ENCODE measurements around the gene PEX11B.
"Not testable (repeated sequence)": the region's sequence is repeated elsewhere in the genome, so short reads cannot be mapped to it uniquely, and the experiment has no call there.

The PEX11B gene

DNA sequence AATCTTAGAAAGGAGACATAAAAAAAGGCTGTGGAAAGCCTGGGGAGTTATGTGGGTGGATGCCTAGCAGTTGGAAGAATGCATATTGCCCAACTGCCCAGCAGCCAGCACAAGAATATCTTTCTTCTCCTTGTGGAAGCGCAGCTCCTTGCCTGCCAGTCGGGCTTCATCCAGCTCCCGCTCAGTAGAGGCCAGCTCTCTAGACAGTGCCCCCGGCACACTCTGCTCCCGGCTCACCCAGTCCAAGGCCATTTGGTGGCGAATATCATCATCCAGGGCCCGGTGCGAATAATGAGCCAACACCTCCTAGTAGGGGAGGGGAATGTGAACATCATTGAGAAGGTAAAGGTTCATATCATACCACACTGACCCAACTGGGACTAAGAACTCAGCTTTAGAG, 17.7 kb upstream of the PEX11B start:
- Histone ChIP-seq H2BK12ac (ENCODE audit: low read length) (no peak overlapping the region), H2AFZ (ENCODE audit: low read length) (no peak overlapping the region), H2AK5ac (ENCODE audit: low read depth, low read length) (no peak overlapping the region), H4K8ac (ENCODE audit: low read depth, low read length) (no peak overlapping the region), H3K14ac (ENCODE audit: low read length) (no peak overlapping the region), H3K4me3 (ENCODE audit: low read length in 2 of 2) (no peak overlapping the region), H3K36me3 (replicated peaks in 1 of 2; ENCODE audit: control insufficient read depth in 2 of 2, insufficient read depth in 2 of 2, low read length in 2 of 2) (peaks cover 0 to 47% of the 10 kb centered on the region in 2 donors), H3K4ac (ENCODE audit: low read length) (peak overlapping the region; percentile 6), H3K9me3 (replicated peaks in 1 of 2; ENCODE audit: control insufficient read depth in 2 of 2, insufficient read depth in 1 of 2, low read depth in 1 of 2, low read length in 2 of 2) (no peaks in the 10 kb centered on the region), H2BK15ac (ENCODE audit: low read length) (no peak overlapping the region), H3K9ac (ENCODE audit: low read depth, low read length, poor library complexity) (no peak overlapping the region), H3K27me3 (ENCODE audit: control insufficient read depth in 3 of 3, insufficient read depth in 3 of 3, low read depth in 1 of 3, low read length in 3 of 3) (no peaks in the 10 kb centered on the region), H4K91ac (ENCODE audit: low read depth, low read length, poor library complexity) (no peak overlapping the region), H3K79me1 (ENCODE audit: low read depth, low read length) (no peaks in the 10 kb centered on the region), H3K27ac (replicated peaks; ENCODE audit: low read length) (no peak overlapping the region), H3K4me1 (ENCODE audit: control insufficient read depth in 2 of 2, insufficient read depth in 1 of 2, low read depth in 1 of 2, low read length in 2 of 2) (no peaks in the 10 kb centered on the region), H2BK5ac (ENCODE audit: low read length) (no peak overlapping the region), H2BK120ac (ENCODE audit: low read depth, low read length) (no peak overlapping the region), H3K18ac (ENCODE audit: low read length) (no peak overlapping the region), H3K23ac (ENCODE audit: low read depth, low read length, poor library complexity) (no peak overlapping the region), H3K4me2 (ENCODE audit: insufficient read depth, low read length, poor library complexity, severe bottlenecking) (no peak overlapping the region)
- no CpG with 5 or more reads among the region's 8 CpGs for WGBS, 2 donors (ENCODE audit: extremely low coverage in 2 of 2, insufficient read length in 2 of 2, insufficient replicate concordance in 1 of 2)
- DNase-seq (ENCODE audit: low spot score), result no peak

DNA sequence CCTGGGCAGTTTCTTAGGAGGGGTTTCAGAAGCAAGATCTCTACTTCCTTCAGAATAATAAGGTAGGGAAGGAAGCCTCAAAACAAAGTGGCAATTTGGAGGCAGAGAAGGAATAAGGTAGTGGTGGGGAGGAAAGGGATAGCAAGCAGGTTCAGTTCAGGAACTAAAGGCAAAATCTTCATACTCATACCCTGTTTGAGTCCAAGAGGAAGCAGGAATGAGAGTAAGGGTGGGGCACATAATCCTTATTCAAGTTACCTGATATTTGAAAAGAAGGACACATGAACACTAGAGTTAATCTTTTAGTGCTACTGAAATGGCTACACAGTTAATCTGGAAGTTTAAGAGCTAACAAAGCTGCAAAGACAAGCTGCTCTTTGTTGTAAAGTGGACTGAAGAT, 17.2 kb upstream of the PEX11B start:
- Histone ChIP-seq H3K23ac (ENCODE audit: low read depth, low read length, poor library complexity) (no peak overlapping the region), H2BK120ac (ENCODE audit: low read depth, low read length) (no peak overlapping the region), H3K9ac (ENCODE audit: low read depth, low read length, poor library complexity) (no peak overlapping the region), H2BK12ac (ENCODE audit: low read length) (no peak overlapping the region), H2AFZ (ENCODE audit: low read length) (no peak overlapping the region), H3K18ac (ENCODE audit: low read length) (no peak overlapping the region), H4K91ac (ENCODE audit: low read depth, low read length, poor library complexity) (no peak overlapping the region), H2BK15ac (ENCODE audit: low read length) (no peak overlapping the region), H3K27me3 (ENCODE audit: control insufficient read depth in 3 of 3, insufficient read depth in 3 of 3, low read depth in 1 of 3, low read length in 3 of 3) (no peaks in the 10 kb centered on the region), H3K4me3 (ENCODE audit: low read length in 2 of 2) (no peak overlapping the region), H4K8ac (ENCODE audit: low read depth, low read length) (no peak overlapping the region), H2BK5ac (ENCODE audit: low read length) (no peak overlapping the region), H3K9me3 (replicated peaks in 1 of 2; ENCODE audit: control insufficient read depth in 2 of 2, insufficient read depth in 1 of 2, low read depth in 1 of 2, low read length in 2 of 2) (no peaks in the 10 kb centered on the region), H3K4ac (ENCODE audit: low read length) (no peak overlapping the region), H3K79me1 (ENCODE audit: low read depth, low read length) (no peaks in the 10 kb centered on the region), H2AK5ac (ENCODE audit: low read depth, low read length) (no peak overlapping the region), H3K27ac (replicated peaks; ENCODE audit: low read length) (no peak overlapping the region), H3K14ac (ENCODE audit: low read length) (no peak overlapping the region), H3K36me3 (replicated peaks in 1 of 2; ENCODE audit: control insufficient read depth in 2 of 2, insufficient read depth in 2 of 2, low read length in 2 of 2) (peaks cover 0 to 47% of the 10 kb centered on the region in 2 donors), H3K4me1 (ENCODE audit: control insufficient read depth in 2 of 2, insufficient read depth in 1 of 2, low read depth in 1 of 2, low read length in 2 of 2) (no peaks in the 10 kb centered on the region), H3K4me2 (ENCODE audit: insufficient read depth, low read length, poor library complexity, severe bottlenecking) (no peak overlapping the region)
- DNase-seq (ENCODE audit: low spot score), result no peak

DNA sequence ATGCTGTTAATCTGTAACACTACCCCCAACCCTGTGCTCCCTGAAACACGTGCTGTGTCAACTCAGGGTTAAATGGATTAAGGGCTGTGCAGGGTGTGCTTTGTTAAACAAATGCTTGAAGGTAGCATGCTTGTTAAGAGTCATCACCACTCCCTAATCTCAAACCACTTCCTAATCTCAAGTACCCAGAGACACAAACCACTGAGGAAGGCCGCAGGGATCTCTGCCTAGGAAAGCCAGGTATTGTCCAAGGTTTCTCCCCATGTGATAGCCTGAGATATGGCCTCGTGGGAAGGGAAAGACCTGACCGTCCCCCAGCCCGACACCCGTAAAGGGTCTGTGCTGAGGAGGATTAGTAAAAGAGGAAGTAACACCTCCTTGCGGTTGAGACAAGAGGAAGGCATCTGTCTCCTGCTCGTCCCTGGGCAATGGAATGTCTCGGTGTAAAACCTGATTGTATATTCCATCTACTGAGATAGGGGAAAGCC, 14.0 kb upstream of the PEX11B start:
- H3K4me3 ChIP-seq (ENCODE audit: low read length in 2 of 2); DNase-seq (ENCODE audit: low spot score): not testable (repeated sequence)
- WGBS, 2 donors (ENCODE audit: extremely low coverage in 2 of 2, insufficient read length in 2 of 2, insufficient replicate concordance in 1 of 2), result no CpG with 5 or more reads among the region's 9 CpGs

DNA sequence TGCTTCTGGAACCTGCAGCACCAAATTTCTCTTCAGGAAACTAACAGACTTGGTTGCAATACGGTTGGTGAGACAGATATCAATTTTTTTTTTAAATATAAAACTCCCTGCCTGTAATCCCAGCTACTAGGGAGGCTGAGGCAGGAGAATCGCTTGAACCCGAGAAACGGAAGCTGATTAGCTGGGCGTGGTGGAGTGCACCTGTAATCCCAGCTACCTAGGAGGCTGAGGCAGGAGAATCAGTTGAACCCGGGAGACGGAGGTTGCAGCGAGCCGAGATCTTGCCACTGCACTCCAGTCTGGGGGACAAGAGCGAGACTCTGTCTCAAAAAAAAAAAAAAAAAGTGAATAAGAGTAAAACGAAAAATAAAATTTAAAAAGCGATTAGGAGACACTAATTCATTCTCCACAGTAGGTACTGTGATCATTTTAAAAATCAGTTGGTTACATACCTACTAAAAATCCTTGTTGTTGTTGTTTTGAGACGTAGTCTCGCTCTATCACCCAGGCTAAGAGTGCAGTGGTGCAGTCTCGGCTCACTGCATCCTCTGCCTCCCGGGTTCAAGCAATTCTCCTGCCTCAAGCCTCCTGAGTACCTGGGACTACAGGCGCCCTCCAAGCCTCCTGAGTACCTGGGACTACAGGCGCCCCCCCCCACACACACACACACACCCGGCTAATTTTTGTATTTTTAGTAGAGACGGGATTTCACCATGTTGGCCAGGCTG, 9.6 kb upstream of the PEX11B start:
- no CpG with 5 or more reads among the region's 20 CpGs for WGBS, 2 donors (ENCODE audit: extremely low coverage in 2 of 2, insufficient read length in 2 of 2, insufficient replicate concordance in 1 of 2)
- Histone ChIP-seq H2AFZ (ENCODE audit: low read length) (peak overlapping the region; percentile 13), H2BK5ac (ENCODE audit: low read length) (no peak overlapping the region)

More for the DNA sequence above, 14.0 kb upstream of the PEX11B start:
- not testable (repeated sequence) for H3K27me3 ChIP-seq (ENCODE audit: control insufficient read depth in 3 of 3, insufficient read depth in 3 of 3, low read depth in 1 of 3, low read length in 3 of 3); H4K8ac ChIP-seq (ENCODE audit: low read depth, low read length); H3K9me3 ChIP-seq (replicated peaks in 1 of 2; ENCODE audit: control insufficient read depth in 2 of 2, insufficient read depth in 1 of 2, low read depth in 1 of 2, low read length in 2 of 2); H3K27ac ChIP-seq (replicated peaks; ENCODE audit: low read length); H3K23ac ChIP-seq (ENCODE audit: low read depth, low read length, poor library complexity); H3K4me1 ChIP-seq (ENCODE audit: control insufficient read depth in 2 of 2, insufficient read depth in 1 of 2, low read depth in 1 of 2, low read length in 2 of 2); H3K4me2 ChIP-seq (ENCODE audit: insufficient read depth, low read length, poor library complexity, severe bottlenecking); H2BK120ac ChIP-seq (ENCODE audit: low read depth, low read length); H2BK15ac ChIP-seq (ENCODE audit: low read length); H2AFZ ChIP-seq (ENCODE audit: low read length); H2BK5ac ChIP-seq (ENCODE audit: low read length); H3K4ac ChIP-seq (ENCODE audit: low read length); H2BK12ac ChIP-seq (ENCODE audit: low read length); H3K14ac ChIP-seq (ENCODE audit: low read length); H3K18ac ChIP-seq (ENCODE audit: low read length); H3K9ac ChIP-seq (ENCODE audit: low read depth, low read length, poor library complexity); H4K91ac ChIP-seq (ENCODE audit: low read depth, low read length, poor library complexity); H2AK5ac ChIP-seq (ENCODE audit: low read depth, low read length); H3K79me1 ChIP-seq (ENCODE audit: low read depth, low read length)
- peaks cover 0 to 37% of the 10 kb centered on the region in 2 donors for H3K36me3 ChIP-seq (replicated peaks in 1 of 2; ENCODE audit: control insufficient read depth in 2 of 2, insufficient read depth in 2 of 2, low read length in 2 of 2)

More for the DNA sequence above, 9.6 kb upstream of the PEX11B start:
- Histone ChIP-seq H3K79me1 (ENCODE audit: low read depth, low read length) (peaks cover 5% of the 10 kb centered on the region), H3K27me3 (ENCODE audit: control insufficient read depth in 3 of 3, insufficient read depth in 3 of 3, low read depth in 1 of 3, low read length in 3 of 3) (no peaks in the 10 kb centered on the region), H3K36me3 (replicated peaks in 1 of 2; ENCODE audit: control insufficient read depth in 2 of 2, insufficient read depth in 2 of 2, low read length in 2 of 2) (peaks cover 7 to 29% of the 10 kb centered on the region in 2 donors), H3K4me3 (ENCODE audit: low read length in 2 of 2) (peak overlapping the region; percentile 76 to 82), H4K91ac (ENCODE audit: low read depth, low read length, poor library complexity) (no peak overlapping the region), H3K4ac (ENCODE audit: low read length) (no peak overlapping the region), H3K9me3 (replicated peaks in 1 of 2; ENCODE audit: control insufficient read depth in 2 of 2, insufficient read depth in 1 of 2, low read depth in 1 of 2, low read length in 2 of 2) (no peaks in the 10 kb centered on the region), H3K27ac (replicated peaks; ENCODE audit: low read length) (peak overlapping the region; percentile 60), H3K4me1 (ENCODE audit: control insufficient read depth in 2 of 2, insufficient read depth in 1 of 2, low read depth in 1 of 2, low read length in 2 of 2) (peaks cover 1 to 5% of the 10 kb centered on the region in 2 donors), H3K18ac (ENCODE audit: low read length) (peak overlapping the region; percentile 15), H3K9ac (ENCODE audit: low read depth, low read length, poor library complexity) (peak overlapping the region; percentile 77), H2BK15ac (ENCODE audit: low read length) (no peak overlapping the region), H2BK120ac (ENCODE audit: low read depth, low read length) (no peak overlapping the region), H3K14ac (ENCODE audit: low read length) (no peak overlapping the region), H3K4me2 (ENCODE audit: insufficient read depth, low read length, poor library complexity, severe bottlenecking) (peak overlapping the region; percentile 67), H2BK12ac (ENCODE audit: low read length) (no peak overlapping the region), H3K23ac (ENCODE audit: low read depth, low read length, poor library complexity) (no peak overlapping the region), H2AK5ac (ENCODE audit: low read depth, low read length) (peak overlapping the region; percentile 68), H4K8ac (ENCODE audit: low read depth, low read length) (no peak overlapping the region)
- DNase-seq (ENCODE audit: low spot score), result no peak

All from neuronal stem cell (in vitro differentiated cells).